PC-3 (cell line): ENCODE results near the gene PTPRN2. TPM values are rescaled to one million over a fixed set of nuclear protein-coding genes. Genes with fewer than 3 reads are reported as not detected.

Experiments used
- ATAC-seq: fragments of 200-7000 bp; cut with Tn5 transposase; 2 replicates; pipeline ENCODE4 v1.9.1; 2020; ENCODE audit warnings: mild to moderate bottlenecking, moderate library complexity
- BruUV-seq: library from RNA; stranded (reverse); fragments of 400-500 nt; replicated peaks from 2 replicates; lab custom pipeline; 2021; lab: Mats Ljungman, UMichigan
- CTCF ChIA-PET: fragments of 300-600 bp; sonication (Branson Sonifier 250); formaldehyde crosslinking; loops from one replicate; lab custom pipeline; 2022; ENCODE audit warnings: antibody characterized with exemption; lab: Charles Lee
- POLR2A ChIA-PET: fragments of 300-600 bp; sonication (Branson Sonifier 250); formaldehyde crosslinking; loops from one replicate; lab custom pipeline; 2022; ENCODE audit warnings: antibody characterized with exemption; ENCODE audit not compliant: unreplicated experiment; lab: Charles Lee
- DNase-seq: peaks from one replicate; pipeline ENCODE4 v3.0.0-alpha.2; 2015
- H2AFZ ChIP-seq: fragments of 300-600 bp; sonication (generic); 2 replicates; pipeline ENCODE4 v1.6.0; 2016; ENCODE audit warnings: antibody characterized with exemption, low read length
- H3F3A ChIP-seq: fragments of 300-600 bp; sonication (generic); one replicate; pipeline ENCODE4 v1.6.0; 2017; ENCODE audit warnings: antibody characterized with exemption, low read length, control low read depth, mild to moderate bottlenecking; ENCODE audit not compliant: unreplicated experiment
- H3K27ac ChIP-seq: fragments of 300-600 bp; sonication (generic); 2 replicates; pipeline ENCODE4 v1.5.1; 2016; ENCODE audit warnings: mild to moderate bottlenecking, low read length
- H3K27me3 ChIP-seq: fragments of 300-600 bp; sonication (generic); 2 replicates; pipeline ENCODE4 v1.6.1; 2016; ENCODE audit warnings: low read length, mixed read lengths
- H3K36me3 ChIP-seq: fragments of 300-600 bp; sonication (generic); 2 replicates; pipeline ENCODE4 v1.6.1; 2016; ENCODE audit warnings: low read depth, mixed run types, low read length, mixed read lengths
- H3K4me1 ChIP-seq: fragments of 300-600 bp; sonication (generic); 2 replicates; pipeline ENCODE4 v1.5.1; 2016; ENCODE audit warnings: low read length; ENCODE audit not compliant: insufficient read depth
- H3K4me2 ChIP-seq: fragments of 300-600 bp; sonication (generic); 2 replicates; pipeline ENCODE4 v1.6.0; 2016; ENCODE audit warnings: low read length
- H3K4me3 ChIP-seq: fragments of 300-600 bp; sonication (generic); 2 replicates; pipeline ENCODE4 v1.5.1; 2016; ENCODE audit warnings: mild to moderate bottlenecking, low read length, mixed read lengths
- H3K79me2 ChIP-seq: fragments of 300-600 bp; sonication (generic); 2 replicates; pipeline ENCODE4 v1.6.1; 2017; ENCODE audit warnings: low read length, mixed read lengths
- H3K9ac ChIP-seq: fragments of 300-600 bp; sonication (generic); 2 replicates; pipeline ENCODE4 v1.6.0; 2016; ENCODE audit warnings: mild to moderate bottlenecking, low read length
- H3K9me2 ChIP-seq: fragments of 300-600 bp; sonication (generic); replicated peaks from 2 replicates; pipeline ENCODE4 v1.6.1; 2016; ENCODE audit warnings: mixed run types, low read length, mixed read lengths
- H3K9me3 ChIP-seq: fragments of 300-600 bp; sonication (generic); 2 replicates; pipeline ENCODE4 v1.6.1; 2016; ENCODE audit warnings: low read length, mixed read lengths
- H4K20me1 ChIP-seq: fragments of 300-600 bp; sonication (generic); 2 replicates; pipeline ENCODE4 v1.6.1; 2016; ENCODE audit warnings: low read length, mixed read lengths
- EZH2 ChIP-seq: fragments of 300-600 bp; sonication (generic); IDR thresholded peaks from one replicate; pipeline ENCODE4 v1.6.1; 2017; ENCODE audit warnings: antibody characterized with exemption, mild to moderate bottlenecking, low read length; ENCODE audit not compliant: unreplicated experiment
- EZH2phosphoT487 ChIP-seq: fragments of 300-600 bp; sonication (generic); IDR thresholded peaks from 2 replicates; pipeline ENCODE4 v1.6.1; 2018; ENCODE audit warnings: mild to moderate bottlenecking, antibody characterized with exemption, low read length, borderline replicate concordance
- intact Hi-C: fragments of 100-400 bp; cut with micrococcal nuclease; formaldehyde crosslinking; loops from 2 replicates; pipeline ENCODE4 v1.9.0; 2023
- total RNA-seq: library from RNA; depleted of rRNA; stranded (reverse); fragments of >200 nt; gene quantifications from 2 replicates; pipeline ENCODE4 v1.2.3, GENCODE V29; 2014
- TF ChIP-seq, protein P1 (sequence below): fragments of 300-600 bp; sonication (generic); conservative IDR thresholded peaks from 2 replicates; pipeline ENCODE4 v1.5.1; 2017; ENCODE audit warnings: antibody characterized with exemption, low read depth, mild to moderate bottlenecking, low read length

Gene PTPRN2
- total RNA-seq, 1 experiment from 2014 or later: 3.2 TPM

DNA sequence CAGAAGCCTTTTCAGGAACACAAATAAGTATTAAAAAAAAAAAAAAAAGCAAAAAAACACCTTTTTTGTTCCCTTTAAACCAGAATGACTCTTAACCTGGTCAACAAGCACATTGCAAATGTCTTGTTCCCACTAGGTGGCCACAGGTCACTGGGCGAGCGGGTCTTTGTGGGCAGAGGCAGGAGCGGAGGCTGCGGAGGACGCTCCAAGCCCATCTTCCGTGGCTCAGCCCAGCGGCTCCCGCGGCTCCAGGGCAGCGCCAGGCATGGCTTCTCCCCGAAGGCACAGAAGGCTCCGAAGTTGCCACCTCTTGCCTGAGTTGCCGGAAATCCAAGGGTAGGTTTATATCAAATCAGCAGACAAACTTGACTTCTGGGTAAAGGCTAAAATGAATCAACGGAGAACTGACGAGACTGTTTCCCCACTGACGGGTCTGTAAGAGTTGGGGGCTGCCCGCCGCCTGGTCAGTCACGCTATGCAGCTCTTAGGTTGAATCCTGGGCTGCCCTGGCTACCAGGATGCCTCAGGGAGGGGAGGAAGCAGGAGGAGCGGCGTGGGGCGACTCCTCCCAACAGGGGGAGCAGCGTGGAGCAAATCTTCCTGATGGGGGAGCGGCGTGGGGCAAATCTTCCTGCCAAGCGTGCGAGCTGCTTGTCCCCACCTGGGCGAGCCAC lies 144.5 kb downstream of the PTPRN2 start:
- Histone ChIP-seq H3K9me3 (no peaks in the 10 kb centered on the region), H4K20me1 (no peaks in the 10 kb centered on the region), H3K9me2 (no peaks in the 10 kb centered on the region), H3K4me1 (no peaks in the 10 kb centered on the region), H3K36me3 (no peaks in the 10 kb centered on the region), H3K79me2 (no peaks in the 10 kb centered on the region), H3F3A (no peaks in the 10 kb centered on the region), H3K4me3 (no peak overlapping the region), H3K27ac (no peak overlapping the region), H2AFZ (no peak overlapping the region), H3K27me3 (no peaks in the 10 kb centered on the region; the same call in 1 of the 2 replicates), H3K4me2 (no peak overlapping the region), H3K9ac (no peak overlapping the region)
- intact Hi-C loops: no loop called here
- DNase-seq: no peak
- TF ChIP-seq, protein P1, sequence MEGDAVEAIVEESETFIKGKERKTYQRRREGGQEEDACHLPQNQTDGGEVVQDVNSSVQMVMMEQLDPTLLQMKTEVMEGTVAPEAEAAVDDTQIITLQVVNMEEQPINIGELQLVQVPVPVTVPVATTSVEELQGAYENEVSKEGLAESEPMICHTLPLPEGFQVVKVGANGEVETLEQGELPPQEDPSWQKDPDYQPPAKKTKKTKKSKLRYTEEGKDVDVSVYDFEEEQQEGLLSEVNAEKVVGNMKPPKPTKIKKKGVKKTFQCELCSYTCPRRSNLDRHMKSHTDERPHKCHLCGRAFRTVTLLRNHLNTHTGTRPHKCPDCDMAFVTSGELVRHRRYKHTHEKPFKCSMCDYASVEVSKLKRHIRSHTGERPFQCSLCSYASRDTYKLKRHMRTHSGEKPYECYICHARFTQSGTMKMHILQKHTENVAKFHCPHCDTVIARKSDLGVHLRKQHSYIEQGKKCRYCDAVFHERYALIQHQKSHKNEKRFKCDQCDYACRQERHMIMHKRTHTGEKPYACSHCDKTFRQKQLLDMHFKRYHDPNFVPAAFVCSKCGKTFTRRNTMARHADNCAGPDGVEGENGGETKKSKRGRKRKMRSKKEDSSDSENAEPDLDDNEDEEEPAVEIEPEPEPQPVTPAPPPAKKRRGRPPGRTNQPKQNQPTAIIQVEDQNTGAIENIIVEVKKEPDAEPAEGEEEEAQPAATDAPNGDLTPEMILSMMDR: no peak
- TF ChIP-seq EZH2 (no peak), EZH2phosphoT487 (no peak)
- ChIA-PET POLR2A (no interaction called here), CTCF (no interaction called here)
- no TSS peak for BruUV-seq
- no peak for ATAC-seq

DNA sequence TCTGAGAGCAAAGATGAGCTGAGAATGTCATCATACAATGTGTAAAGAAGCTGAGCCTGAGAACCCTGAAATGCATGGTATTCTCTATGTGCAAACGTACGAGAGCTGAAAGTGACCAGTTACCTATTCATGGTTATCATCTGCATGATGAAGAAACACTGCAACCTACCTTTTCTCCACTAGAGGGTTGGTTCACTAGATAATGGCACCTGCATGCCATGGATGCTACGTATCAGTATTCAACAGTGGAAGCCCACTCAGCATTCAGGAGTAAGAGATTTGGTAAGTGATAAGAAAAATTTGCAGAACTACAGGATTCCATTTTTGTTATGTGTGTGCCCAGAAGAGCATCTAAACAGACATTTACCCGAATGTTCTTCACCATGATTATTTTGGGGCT lies 145.4 kb downstream of the PTPRN2 start:
- Histone ChIP-seq H3K4me3 (no peak overlapping the region), H3K4me1 (no peaks in the 10 kb centered on the region), H3K9me3 (no peaks in the 10 kb centered on the region), H3K27ac (no peak overlapping the region), H3K27me3 (peaks cover 5% of the 10 kb centered on the region; the same call in 1 of the 2 replicates), H3F3A (no peaks in the 10 kb centered on the region), H3K36me3 (no peaks in the 10 kb centered on the region), H3K9ac (no peak overlapping the region), H3K79me2 (no peaks in the 10 kb centered on the region), H3K4me2 (no peak overlapping the region), H2AFZ (no peak overlapping the region), H4K20me1 (no peaks in the 10 kb centered on the region), H3K9me2 (no peaks in the 10 kb centered on the region)
- POLR2A ChIA-PET: no interaction called here
- intact Hi-C loops: no loop called here
- CTCF ChIA-PET: no interaction called here
- ATAC-seq (peak; percentile 45; the same call in 1 of the 2 replicates), DNase-seq (peak; percentile 56)
- BruUV-seq: no TSS peak
- TF ChIP-seq, protein P1: peak; percentile 60
- no peak for TF ChIP-seq EZH2phosphoT487

DNA sequence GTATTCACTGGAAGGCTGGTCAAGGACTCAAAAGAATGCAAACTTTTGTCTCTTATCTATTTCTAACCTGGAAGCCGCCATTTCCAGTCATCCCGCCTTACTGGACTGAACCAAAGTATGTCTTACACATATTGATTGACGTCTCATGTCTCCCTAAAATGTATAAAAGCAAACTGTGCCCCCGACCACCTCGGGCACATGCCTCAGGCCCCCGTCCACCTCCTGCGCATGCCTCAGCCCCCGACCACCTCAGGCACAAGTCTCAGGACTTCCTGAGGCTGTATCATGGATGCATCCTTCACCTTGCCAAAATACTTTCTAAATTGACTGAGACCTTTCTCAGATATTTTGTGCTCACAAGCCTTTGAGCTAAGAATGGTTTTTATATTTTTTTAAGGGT lies 148.6 kb downstream of the PTPRN2 start:
- H3K9me2 ChIP-seq: no peaks in the 10 kb centered on the region
- no peaks in the 10 kb centered on the region for H3F3A ChIP-seq
- no TSS peak for BruUV-seq
- H3K9me3 ChIP-seq: no peaks in the 10 kb centered on the region
- H3K27ac ChIP-seq: no peak overlapping the region
- H2AFZ ChIP-seq: no peak overlapping the region
- no peak overlapping the region for H3K4me3 ChIP-seq
- H3K9ac ChIP-seq: no peak overlapping the region
- ChIA-PET POLR2A (no interaction called here), CTCF (no interaction called here)
- no peaks in the 10 kb centered on the region for H3K79me2 ChIP-seq
- TF ChIP-seq, protein P1: no peak
- no peak for TF ChIP-seq EZH2
- TF ChIP-seq EZH2phosphoT487: no peak
- no peaks in the 10 kb centered on the region for H4K20me1 ChIP-seq
- no peaks in the 10 kb centered on the region for H3K4me1 ChIP-seq
- H3K4me2 ChIP-seq: no peak overlapping the region
- peaks cover 21% of the 10 kb centered on the region; the same call in 1 of the 2 replicates for H3K27me3 ChIP-seq
- no peak for ATAC-seq
- intact Hi-C loops: loop anchor here (10.0 kb wide), 1 partner anchor 146 kb away; the partner anchor contains the start of gene PTPRN2
- H3K36me3 ChIP-seq: no peaks in the 10 kb centered on the region
- no peak for DNase-seq
